ENCODE results near the gene AFF3. TPM values are rescaled to one million over a fixed set of nuclear protein-coding genes. Genes with fewer than 3 reads are reported as not detected.
A peak's percentile ranks its signal among the peaks of the same experiment; 100 is the strongest.

Gene AFF3
- polyA plus RNA-seq, 3 donors from 2014 or later = 1.4 to 7.4 (median 3.8) TPM

GRCh38 chr2:100009743-100010142, 132.6 kb downstream of the AFF3 start:
- Mint-ChIP-seq H3K27me3 (ENCODE audit: low read depth in 3 of 3) (peaks cover 0 to 5% (median 2%) of the 10 kb centered on the region in 3 donors), H3K27ac (no peak overlapping the region), H3K4me3 (no peak overlapping the region), H3K36me3 (no peaks in the 10 kb centered on the region), H3K4me1 (no peaks in the 10 kb centered on the region), H3K9me3 (no peaks in the 10 kb centered on the region)
- DNase-seq = no peak

GRCh38 chr2:100008956-100009355, 133.4 kb downstream of the AFF3 start:
- Mint-ChIP-seq H3K4me3 (no peak overlapping the region), H3K36me3 (no peaks in the 10 kb centered on the region), H3K27ac (no peak overlapping the region), H3K4me1 (no peaks in the 10 kb centered on the region), H3K27me3 (ENCODE audit: low read depth in 3 of 3) (peaks cover 0 to 6% (median 2%) of the 10 kb centered on the region in 3 donors), H3K9me3 (no peaks in the 10 kb centered on the region)
- DNase-seq = no peak

GRCh38 chr2:100006516-100006915, 135.9 kb downstream of the AFF3 start:
- Mint-ChIP-seq H3K9me3 (no peaks in the 10 kb centered on the region), H3K4me1 (peaks cover 1 to 7% of the 10 kb centered on the region in 2 donors), H3K27ac (no peak overlapping the region), H3K36me3 (no peaks in the 10 kb centered on the region), H3K27me3 (ENCODE audit: low read depth in 3 of 3) (peaks cover 0 to 4% (median 2%) of the 10 kb centered on the region in 3 donors), H3K4me3 (no peak overlapping the region)
- DNase-seq = no peak

GRCh38 chr2:100004959-100005387, 137.4 kb downstream of the AFF3 start:
- Mint-ChIP-seq H3K4me3 (no peak overlapping the region), H3K4me1 (peaks cover 1 to 16% of the 10 kb centered on the region in 2 donors), H3K27me3 (ENCODE audit: low read depth in 3 of 3) (peaks cover 0 to 4% (median 2%) of the 10 kb centered on the region in 3 donors), H3K36me3 (no peaks in the 10 kb centered on the region), H3K27ac (no peak overlapping the region), H3K9me3 (no peaks in the 10 kb centered on the region)
- DNase-seq = no peak

- peaks cover 0 to 4% (median 2%) of the 10 kb centered on the region in 3 donors for H3K27me3 Mint-ChIP-seq (ENCODE audit: low read depth in 3 of 3)
Observed at GRCh38 chr2:100004348-100004884, 138.0 kb downstream of the AFF3 start.

GRCh38 chr2:100002059-100002458, 140.3 kb downstream of the AFF3 start:
- H3K4me1 Mint-ChIP-seq = peaks cover 1 to 16% of the 10 kb centered on the region in 2 donors
- H3K9me3 Mint-ChIP-seq = no peaks in the 10 kb centered on the region
- H3K4me3 Mint-ChIP-seq = no peak overlapping the region
- peaks cover 0 to 2% (median 0%) of the 10 kb centered on the region in 3 donors for H3K27me3 Mint-ChIP-seq (ENCODE audit: low read depth in 3 of 3)
- H3K27ac Mint-ChIP-seq = peak overlapping the region in 1 of 6 donors; percentile 22
- no peak for DNase-seq
- no peaks in the 10 kb centered on the region for H3K36me3 Mint-ChIP-seq

More at GRCh38 chr2:100004348-100004884, 138.0 kb downstream of the AFF3 start:
- H3K9me3 Mint-ChIP-seq = no peaks in the 10 kb centered on the region
- no peak overlapping the region for H3K27ac Mint-ChIP-seq
- no peak overlapping the region for H3K4me3 Mint-ChIP-seq
- DNase-seq = no peak
- H3K4me1 Mint-ChIP-seq = peaks cover 1 to 16% of the 10 kb centered on the region in 2 donors
- H3K36me3 Mint-ChIP-seq = no peaks in the 10 kb centered on the region

GRCh38 chr2:100000915-100001707, 141.3 kb downstream of the AFF3 start:
- peak overlapping the region; percentile 2 to 47 (median 30) for H3K4me3 Mint-ChIP-seq
- H3K27me3 Mint-ChIP-seq (ENCODE audit: low read depth in 3 of 3) = peaks cover 0 to 2% (median 0%) of the 10 kb centered on the region in 3 donors
- no peaks in the 10 kb centered on the region for H3K9me3 Mint-ChIP-seq
- H3K27ac Mint-ChIP-seq = peak overlapping the region in 2 of 6 donors; percentile 28 to 51
- DNase-seq = peak; percentile 3 to 14 (median 3)
- peaks cover 1 to 16% of the 10 kb centered on the region in 2 donors for H3K4me1 Mint-ChIP-seq
- no peaks in the 10 kb centered on the region for H3K36me3 Mint-ChIP-seq

- H3K27ac Mint-ChIP-seq = no peak overlapping the region
- H3K4me3 Mint-ChIP-seq = no peak overlapping the region
- no peaks in the 10 kb centered on the region for H3K27me3 Mint-ChIP-seq (ENCODE audit: low read depth in 3 of 3)
- no peaks in the 10 kb centered on the region for H3K36me3 Mint-ChIP-seq
- DNase-seq = no peak
- H3K9me3 Mint-ChIP-seq = no peaks in the 10 kb centered on the region
- peaks cover 1 to 16% of the 10 kb centered on the region in 2 donors for H3K4me1 Mint-ChIP-seq
Observed at GRCh38 chr2:99998651-99999320, 143.6 kb downstream of the AFF3 start.

GRCh38 chr2:99989905-99990304, 152.5 kb downstream of the AFF3 start:
- Mint-ChIP-seq H3K4me1 (no peaks in the 10 kb centered on the region), H3K27ac (no peak overlapping the region), H3K36me3 (peaks cover 0 to 3% (median 0%) of the 10 kb centered on the region in 3 donors), H3K9me3 (no peaks in the 10 kb centered on the region), H3K27me3 (ENCODE audit: low read depth in 3 of 3) (peaks cover 0 to 1% (median 0%) of the 10 kb centered on the region in 3 donors), H3K4me3 (no peak overlapping the region)
- DNase-seq = no peak

GRCh38 chr2:99988599-99988998, 153.8 kb downstream of the AFF3 start:
- no peaks in the 10 kb centered on the region for H3K9me3 Mint-ChIP-seq
- H3K4me1 Mint-ChIP-seq = no peaks in the 10 kb centered on the region
- peaks cover 0 to 3% (median 0%) of the 10 kb centered on the region in 3 donors for H3K36me3 Mint-ChIP-seq
- H3K4me3 Mint-ChIP-seq = no peak overlapping the region
- peaks cover 0 to 1% (median 0%) of the 10 kb centered on the region in 3 donors for H3K27me3 Mint-ChIP-seq (ENCODE audit: low read depth in 3 of 3)
- DNase-seq = no peak
- H3K27ac Mint-ChIP-seq = no peak overlapping the region

- Mint-ChIP-seq H3K9me3 (no peaks in the 10 kb centered on the region), H3K4me3 (no peak overlapping the region), H3K27me3 (ENCODE audit: low read depth in 3 of 3) (peaks cover 0 to 1% (median 0%) of the 10 kb centered on the region in 3 donors), H3K27ac (no peak overlapping the region), H3K36me3 (peaks cover 0 to 3% (median 0%) of the 10 kb centered on the region in 3 donors), H3K4me1 (no peaks in the 10 kb centered on the region)
- DNase-seq = no peak
Observed at GRCh38 chr2:99987160-99987559, 155.2 kb downstream of the AFF3 start.

GRCh38 chr2:99984799-99985515, 157.4 kb downstream of the AFF3 start:
- H3K4me1 Mint-ChIP-seq = no peaks in the 10 kb centered on the region
- peaks cover 0 to 1% (median 0%) of the 10 kb centered on the region in 3 donors for H3K27me3 Mint-ChIP-seq (ENCODE audit: low read depth in 3 of 3)
- DNase-seq = no peak
- H3K4me3 Mint-ChIP-seq = no peak overlapping the region
- no peaks in the 10 kb centered on the region for H3K36me3 Mint-ChIP-seq
- H3K9me3 Mint-ChIP-seq = no peaks in the 10 kb centered on the region
- H3K27ac Mint-ChIP-seq = no peak overlapping the region

- Mint-ChIP-seq H3K4me1 (no peaks in the 10 kb centered on the region), H3K4me3 (no peak overlapping the region), H3K9me3 (no peaks in the 10 kb centered on the region), H3K27ac (no peak overlapping the region), H3K36me3 (no peaks in the 10 kb centered on the region), H3K27me3 (ENCODE audit: low read depth in 3 of 3) (peaks cover 0 to 2% (median 1%) of the 10 kb centered on the region in 3 donors)
- no peak for DNase-seq
Observed at GRCh38 chr2:99982744-99983143, 159.6 kb downstream of the AFF3 start.
